Chondrocyte (in vitro differentiated cells): ENCODE data around the gene RHOG. TPM values are rescaled to one million over a fixed set of nuclear protein-coding genes. Genes with fewer than 3 reads are reported as not detected.

Experiments used
- DNase-seq: peaks from one replicate; pipeline ENCODE4 v3.0.0; 2021; ENCODE audit warnings: mixed read lengths, low spot score
- H3K27ac Mint-ChIP-seq: one replicate; pipeline ENCODE4 v1.8.0; 2021; ENCODE audit warnings: mild to moderate bottlenecking, moderate library complexity, mixed read lengths; ENCODE audit not compliant: unreplicated experiment
- H3K27me3 Mint-ChIP-seq: 2 replicates; pipeline ENCODE4 v1.8.0; 2021; ENCODE audit warnings: low read depth, mixed read lengths
- H3K36me3 Mint-ChIP-seq: 2 replicates; pipeline ENCODE4 v1.8.0; 2021; ENCODE audit warnings: low read depth, mixed read lengths
- H3K4me1 Mint-ChIP-seq: 2 replicates; pipeline ENCODE4 v1.8.0; 2021; ENCODE audit warnings: low read depth, mild to moderate bottlenecking, mixed read lengths
- H3K4me3 Mint-ChIP-seq: one replicate; pipeline ENCODE4 v1.8.0; 2021; ENCODE audit warnings: mild to moderate bottlenecking, moderate library complexity, mixed read lengths; ENCODE audit not compliant: unreplicated experiment
- H3K9me3 Mint-ChIP-seq: 2 replicates; pipeline ENCODE4 v1.8.0; 2021; ENCODE audit warnings: low read depth, mixed read lengths
- total RNA-seq: library from RNA; stranded (reverse); gene quantifications from 3 replicates; pipeline ENCODE4 v1.2.1, GENCODE V29; 2021
- TF ChIP-seq, protein P1 (sequence below): fragments of 200-600 bp; sonication (generic); IDR thresholded peaks from 2 replicates; pipeline ENCODE4 v1.5.0; 2021; ENCODE audit warnings: antibody characterized with exemption, mild to moderate bottlenecking, moderate library complexity

Gene RHOG
- total RNA-seq, 1 donor from 2014 or later = 38.9 TPM

- Mint-ChIP-seq H3K36me3 (peaks cover 13% of the 10 kb centered on the region), H3K27me3 (no peaks in the 10 kb centered on the region)
Observed at GRCh38 chr11:3782963-3783362, 57.8 kb downstream of the RHOG start.

DNA sequence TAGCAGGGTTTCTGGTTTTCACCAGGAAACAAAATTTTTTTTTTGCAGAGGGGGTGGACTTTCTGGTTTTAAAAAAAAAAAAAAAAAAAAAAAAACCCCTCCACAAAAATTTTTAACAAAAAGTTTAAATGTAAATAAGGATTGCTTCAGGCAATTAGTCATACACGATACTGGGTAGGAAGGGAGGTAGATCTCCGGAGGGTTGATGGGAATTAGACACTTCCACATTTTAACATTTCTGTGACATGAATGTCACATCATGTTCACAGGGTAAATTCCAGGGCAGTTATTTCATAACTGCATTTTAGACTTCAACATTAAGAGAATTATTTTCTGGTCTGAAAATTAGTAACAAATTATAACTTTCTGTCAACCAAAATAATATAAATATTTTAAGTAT, 59.3 kb downstream of the RHOG start:
- Mint-ChIP-seq H3K27ac (peak overlapping the region; percentile 49), H3K4me3 (no peak overlapping the region), H3K27me3 (no peaks in the 10 kb centered on the region), H3K36me3 (peaks cover 20% of the 10 kb centered on the region), H3K4me1 (peaks cover 29% of the 10 kb centered on the region), H3K9me3 (no peaks in the 10 kb centered on the region)
- no peak for DNase-seq
- TF ChIP-seq, protein P1, sequence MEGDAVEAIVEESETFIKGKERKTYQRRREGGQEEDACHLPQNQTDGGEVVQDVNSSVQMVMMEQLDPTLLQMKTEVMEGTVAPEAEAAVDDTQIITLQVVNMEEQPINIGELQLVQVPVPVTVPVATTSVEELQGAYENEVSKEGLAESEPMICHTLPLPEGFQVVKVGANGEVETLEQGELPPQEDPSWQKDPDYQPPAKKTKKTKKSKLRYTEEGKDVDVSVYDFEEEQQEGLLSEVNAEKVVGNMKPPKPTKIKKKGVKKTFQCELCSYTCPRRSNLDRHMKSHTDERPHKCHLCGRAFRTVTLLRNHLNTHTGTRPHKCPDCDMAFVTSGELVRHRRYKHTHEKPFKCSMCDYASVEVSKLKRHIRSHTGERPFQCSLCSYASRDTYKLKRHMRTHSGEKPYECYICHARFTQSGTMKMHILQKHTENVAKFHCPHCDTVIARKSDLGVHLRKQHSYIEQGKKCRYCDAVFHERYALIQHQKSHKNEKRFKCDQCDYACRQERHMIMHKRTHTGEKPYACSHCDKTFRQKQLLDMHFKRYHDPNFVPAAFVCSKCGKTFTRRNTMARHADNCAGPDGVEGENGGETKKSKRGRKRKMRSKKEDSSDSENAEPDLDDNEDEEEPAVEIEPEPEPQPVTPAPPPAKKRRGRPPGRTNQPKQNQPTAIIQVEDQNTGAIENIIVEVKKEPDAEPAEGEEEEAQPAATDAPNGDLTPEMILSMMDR = no peak

More at GRCh38 chr11:3782963-3783362, 57.8 kb downstream of the RHOG start:
- H3K4me3 Mint-ChIP-seq = no peak overlapping the region
- H3K9me3 Mint-ChIP-seq = no peaks in the 10 kb centered on the region
- no peak for DNase-seq
- TF ChIP-seq, protein P1 = no peak
- peak overlapping the region; percentile 66 for H3K27ac Mint-ChIP-seq
- peaks cover 42% of the 10 kb centered on the region for H3K4me1 Mint-ChIP-seq

Other genes with a start within 250 kb of the RHOG start
- gene ART5, start 199.0 kb downstream of the RHOG start, total RNA-seq = 0.44 to 0.72 TPM (median 0.67 TPM) in 3 replicates
- not detected in 3 replicates for gene ART1, start 195.8 kb downstream of the RHOG start, total RNA-seq
- gene CHRNA10, start 169.6 kb downstream of the RHOG start, total RNA-seq = 0.75 to 1.2 TPM (median 0.79 TPM) in 3 replicates
- 47.8 to 61.6 TPM (median 52.7 TPM) in 3 replicates for gene NUP98, start 43.4 kb downstream of the RHOG start, total RNA-seq
- 12.7 to 15.8 TPM (median 14.4 TPM) in 3 replicates for gene PGAP2, start 32.4 kb downstream of the RHOG start, total RNA-seq
- 38.5 to 50.7 TPM (median 46.7 TPM) in 3 replicates for gene STIM1, start 14.7 kb upstream of the RHOG start, total RNA-seq